Right lobe of liver (tissue), 4 donors: ENCODE measurements around the gene FOXK2.

ENCODE experiments used
- POLR2A ChIP-seq: fragments of 450-650 bp; IDR thresholded peaks from one replicate; pipeline ENCODE4 v1.6.1; 2017; ENCODE audit warnings: antibody characterized with exemption, mild to moderate bottlenecking
- TF ChIP-seq, protein P1 (sequence below), 4 donors: fragments of 200-600 bp in 3 of 4; fragments of 450-650 bp in 1 of 4; IDR thresholded peaks; one replicate each; pipeline versions ENCODE4 v1.5.1 to v1.8.0; 2016 to 2022; ENCODE audit warnings: antibody characterized with exemption in 4 of 4, mild to moderate bottlenecking in 2 of 4
- donor health status: DM: no; HTN: no; CAD: no.
- donor health status: DM: no; HTN: no; CAD: no.
- donor health status: DM: no; HTN: yes; CAD: no.

DNA sequence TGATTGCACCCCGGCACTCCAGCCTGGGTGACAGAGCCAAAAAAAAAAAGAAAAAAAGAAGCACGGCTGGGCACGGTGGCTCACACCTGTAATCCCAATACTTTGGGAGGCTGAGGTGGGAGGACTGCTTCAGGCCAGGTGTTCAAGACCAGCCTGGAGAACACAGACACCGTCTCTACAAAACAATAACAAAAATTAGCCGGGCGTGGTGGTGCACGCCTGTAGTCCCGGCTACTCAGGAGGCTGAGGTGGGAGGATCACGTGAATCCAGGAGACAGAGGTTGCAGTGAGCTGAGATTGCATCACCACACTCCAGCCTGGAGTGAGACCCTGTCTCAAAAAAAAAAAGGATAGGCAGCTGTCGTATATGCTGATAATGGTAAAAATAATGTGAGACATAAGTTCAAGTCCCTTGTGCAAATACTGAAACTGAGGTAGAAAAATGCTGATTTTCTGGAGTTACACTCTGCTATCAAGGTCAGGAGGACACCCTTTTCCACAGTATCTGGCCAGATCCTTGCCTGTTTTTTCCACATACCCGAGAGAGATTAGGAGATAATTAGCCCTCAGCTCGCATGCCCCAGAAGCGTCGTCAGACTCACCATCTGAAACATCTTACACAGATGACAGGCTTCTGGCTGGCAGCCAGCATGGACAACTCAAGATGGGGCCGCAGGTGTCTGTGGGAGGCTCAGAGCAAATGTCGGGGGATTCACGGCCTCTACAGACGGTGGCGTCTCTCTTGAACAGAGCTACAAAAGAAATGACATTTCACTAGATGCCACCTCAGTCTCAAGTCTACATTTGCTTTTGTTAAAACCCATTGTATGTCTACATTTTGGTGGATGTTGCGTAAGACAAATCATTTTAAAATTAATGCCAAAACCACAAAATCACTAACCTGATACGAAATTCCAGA is 91.9 kb downstream of the FOXK2 start:
- TF ChIP-seq, protein P1, sequence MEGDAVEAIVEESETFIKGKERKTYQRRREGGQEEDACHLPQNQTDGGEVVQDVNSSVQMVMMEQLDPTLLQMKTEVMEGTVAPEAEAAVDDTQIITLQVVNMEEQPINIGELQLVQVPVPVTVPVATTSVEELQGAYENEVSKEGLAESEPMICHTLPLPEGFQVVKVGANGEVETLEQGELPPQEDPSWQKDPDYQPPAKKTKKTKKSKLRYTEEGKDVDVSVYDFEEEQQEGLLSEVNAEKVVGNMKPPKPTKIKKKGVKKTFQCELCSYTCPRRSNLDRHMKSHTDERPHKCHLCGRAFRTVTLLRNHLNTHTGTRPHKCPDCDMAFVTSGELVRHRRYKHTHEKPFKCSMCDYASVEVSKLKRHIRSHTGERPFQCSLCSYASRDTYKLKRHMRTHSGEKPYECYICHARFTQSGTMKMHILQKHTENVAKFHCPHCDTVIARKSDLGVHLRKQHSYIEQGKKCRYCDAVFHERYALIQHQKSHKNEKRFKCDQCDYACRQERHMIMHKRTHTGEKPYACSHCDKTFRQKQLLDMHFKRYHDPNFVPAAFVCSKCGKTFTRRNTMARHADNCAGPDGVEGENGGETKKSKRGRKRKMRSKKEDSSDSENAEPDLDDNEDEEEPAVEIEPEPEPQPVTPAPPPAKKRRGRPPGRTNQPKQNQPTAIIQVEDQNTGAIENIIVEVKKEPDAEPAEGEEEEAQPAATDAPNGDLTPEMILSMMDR (IDR thresholded peaks at IDR 0.05): no peak
- no peak for TF ChIP-seq POLR2A
